Tongue (tissue), 1 donor: ENCODE results near the gene CDKN2C. TPM values are rescaled to one million over a fixed set of nuclear protein-coding genes. Genes with fewer than 3 reads are reported as not detected.

Experiments
- total RNA-seq: library from RNA; depleted of rRNA; stranded (reverse); fragments of >200 nt; gene quantifications from one replicate; pipeline ENCODE4 v1.2.3, GENCODE V29; 2014

CDKN2C gene
- total RNA-seq, 1 donor from 2014 or later: 22.0 TPM

Other genes starting within 250 kb of the CDKN2C start
- gene FAF1, start 10.0 kb upstream of the CDKN2C start, total RNA-seq: 82.6 TPM
- gene C1orf185, start 132.0 kb downstream of the CDKN2C start, total RNA-seq: not detected